Pulmonary artery endothelial cell (primary cell): ENCODE measurements around the gene CDKN2B-AS1. TPM values are rescaled to one million over a fixed set of nuclear protein-coding genes. Genes with fewer than 3 reads are reported as not detected.

Source experiments
- DNase-seq: peaks from one replicate; pipeline ENCODE4 v3.0.0-alpha.2; 2011; ENCODE audit warnings: low read depth, low spot score
- total RNA-seq: library from RNA; depleted of rRNA; stranded (reverse); fragments of >200 nt; gene quantifications from 2 replicates; pipeline ENCODE4 v1.2.3, GENCODE V29; 2014

CDKN2B-AS1 gene
- total RNA-seq, 1 donor from 2014 or later, result 0.66 TPM

- no peak for DNase-seq
Measured at GRCh38 chr9:22148876-22149637, 154.5 kb downstream of the CDKN2B-AS1 start.

DNA sequence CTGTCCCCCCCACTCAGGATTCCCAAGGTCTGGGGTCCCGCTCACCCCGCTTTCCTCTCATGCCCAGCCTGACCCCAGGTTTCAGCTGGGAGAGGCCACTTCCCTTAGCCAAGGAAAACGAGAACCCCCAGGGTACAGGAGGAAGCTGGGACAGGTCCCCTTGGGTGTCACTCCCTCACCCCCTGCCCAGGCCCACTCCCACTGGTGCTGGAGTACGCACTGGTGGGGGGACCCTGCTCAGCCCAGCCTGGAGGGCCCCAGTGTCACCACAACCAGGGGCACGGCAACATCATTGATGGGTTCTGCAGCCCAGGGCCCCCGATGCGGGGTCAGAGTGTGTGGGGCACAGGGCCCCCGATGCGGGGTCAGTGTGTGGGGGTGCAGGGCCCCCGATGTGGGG lies 159.5 kb downstream of the CDKN2B-AS1 start:
- no peak for DNase-seq

- DNase-seq, result no peak
Measured at GRCh38 chr9:22156586-22156985, 162.0 kb downstream of the CDKN2B-AS1 start.

- DNase-seq, result no peak
Measured at GRCh38 chr9:22157276-22157675, 162.7 kb downstream of the CDKN2B-AS1 start.

GRCh38 chr9:22157828-22158227 lies 163.2 kb downstream of the CDKN2B-AS1 start:
- no peak for DNase-seq

- no peak for DNase-seq
Measured at GRCh38 chr9:22158271-22158670, 163.7 kb downstream of the CDKN2B-AS1 start.

DNA sequence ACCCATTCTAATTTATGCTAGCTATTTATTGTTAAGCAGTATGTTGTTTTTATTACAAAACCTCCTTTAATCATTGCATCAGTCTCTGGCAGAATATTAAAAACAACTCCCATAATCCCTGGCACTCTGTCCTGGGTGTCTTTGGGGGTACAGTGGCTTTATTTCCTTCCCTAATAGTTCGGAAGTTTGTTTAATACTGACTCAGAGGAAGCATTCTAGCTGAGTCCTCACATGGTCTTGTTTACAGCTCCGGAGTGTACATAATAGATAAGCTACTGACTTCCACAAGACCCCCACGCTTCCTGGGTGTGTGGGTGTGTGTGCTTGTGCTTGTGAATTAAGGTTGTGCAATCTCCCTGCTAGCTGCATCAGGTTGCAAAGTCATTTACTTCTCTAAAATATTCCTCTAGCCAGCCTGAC lies 164.3 kb downstream of the CDKN2B-AS1 start:
- peak; percentile 11 for DNase-seq

DNA sequence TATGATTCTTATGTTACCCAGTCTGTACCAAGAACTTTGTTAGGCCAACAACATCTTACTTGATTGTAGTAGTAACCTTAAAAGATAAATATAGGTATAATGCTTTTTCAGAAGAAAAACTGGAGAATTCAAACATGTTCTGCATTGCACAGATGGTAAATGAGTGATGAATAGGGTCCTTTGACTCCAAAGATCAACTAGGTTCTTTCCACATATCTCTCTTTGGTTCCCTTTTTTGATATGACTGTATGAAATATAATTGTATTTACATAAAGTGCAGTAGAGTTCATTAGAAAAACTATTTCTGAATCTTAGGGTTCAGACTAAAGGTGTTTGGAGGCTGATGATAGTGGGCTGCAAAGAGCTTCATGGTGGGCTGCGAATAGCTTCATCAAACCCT lies 165.0 kb downstream of the CDKN2B-AS1 start:
- no peak for DNase-seq

DNA sequence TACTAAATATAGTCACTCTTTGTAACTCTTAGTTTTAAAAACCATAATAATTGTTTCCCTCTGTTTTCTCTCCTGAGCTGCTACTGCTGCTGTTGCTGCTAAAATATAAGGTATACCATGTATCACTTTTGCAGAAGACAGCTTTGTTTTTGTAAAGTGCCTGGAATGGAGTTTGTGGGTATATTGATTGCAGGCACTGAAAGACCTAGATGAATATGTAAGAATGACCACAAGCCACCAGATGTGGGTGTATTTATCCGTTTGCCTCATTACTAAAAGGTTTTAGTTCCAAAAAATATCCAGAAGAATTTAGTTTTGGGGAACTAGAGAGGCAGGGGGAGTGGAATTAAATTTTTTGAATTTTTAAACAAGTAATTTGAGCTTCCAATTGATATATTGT lies 165.6 kb downstream of the CDKN2B-AS1 start:
- no peak for DNase-seq

- no peak for DNase-seq
Measured at GRCh38 chr9:22165144-22165543, 170.6 kb downstream of the CDKN2B-AS1 start.

DNA sequence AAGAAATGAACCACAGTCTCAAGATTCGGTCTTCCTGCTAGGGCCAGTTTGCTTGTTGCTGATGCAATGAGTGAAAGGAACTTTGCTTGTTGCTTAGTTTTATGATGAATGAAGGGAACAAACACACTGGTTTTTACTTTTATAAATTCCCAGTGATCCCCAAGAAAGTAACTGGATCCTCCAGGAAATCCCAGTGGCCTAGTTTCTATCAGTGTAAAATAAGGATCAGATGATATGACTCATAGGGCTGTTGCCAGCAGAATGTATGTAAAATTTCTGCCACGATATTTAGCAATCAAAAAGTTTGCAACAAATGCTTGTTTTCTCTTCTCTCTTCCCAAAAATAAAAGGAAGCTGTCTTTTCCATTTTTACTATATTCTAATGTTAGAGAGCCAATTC lies 174.7 kb downstream of the CDKN2B-AS1 start:
- DNase-seq, result no peak

DNA sequence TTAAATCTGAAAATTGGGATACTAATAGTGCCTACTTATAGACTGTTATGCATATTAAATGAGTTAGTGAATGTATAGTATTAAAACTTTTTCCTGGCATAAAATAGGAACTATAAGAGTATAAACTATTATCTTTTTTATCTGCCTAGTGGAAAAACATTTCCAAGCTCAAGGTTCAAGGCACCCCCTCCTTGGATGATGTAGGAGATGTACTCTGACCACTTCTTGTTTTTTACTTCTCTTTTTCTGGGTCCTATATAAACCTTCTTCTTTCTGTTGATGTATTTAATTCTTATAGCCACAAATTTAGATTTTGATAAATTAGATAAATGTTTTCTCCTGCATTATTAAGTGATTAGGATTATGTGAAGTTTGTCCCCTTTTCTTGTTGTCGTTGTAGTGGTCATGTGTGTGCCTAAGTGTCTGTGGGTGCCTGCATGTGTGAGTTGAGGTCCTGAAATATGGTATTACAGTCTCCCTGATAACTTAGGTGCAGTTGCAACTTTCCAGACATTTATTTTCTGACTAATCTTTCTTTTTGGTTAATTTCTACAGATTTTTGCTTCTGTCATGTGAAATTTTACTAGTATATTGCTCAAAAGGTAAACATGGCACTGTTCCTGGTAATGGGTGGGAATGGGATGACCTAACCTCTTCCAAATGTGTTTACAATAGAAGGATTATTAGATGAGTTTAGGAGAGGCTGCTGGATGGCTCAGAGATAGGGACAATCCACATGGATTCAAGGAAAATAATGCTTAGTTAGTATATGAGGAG lies 175.3 kb downstream of the CDKN2B-AS1 start:
- no peak for DNase-seq

Other genes with a start within 250 kb of the CDKN2B-AS1 start
- gene MTAP, start 192.2 kb upstream of the CDKN2B-AS1 start, total RNA-seq, result 32.2 and 55.8 TPM in 2 replicates
- gene CDKN2A, start 399 bp upstream of the CDKN2B-AS1 start, total RNA-seq, result 2.0 and 6.9 TPM in 2 replicates
- 2.3 and 3.5 TPM in 2 replicates for gene CDKN2B, start 14.5 kb downstream of the CDKN2B-AS1 start, total RNA-seq